ENCODE data around the gene FLYWCH1.

DNA sequence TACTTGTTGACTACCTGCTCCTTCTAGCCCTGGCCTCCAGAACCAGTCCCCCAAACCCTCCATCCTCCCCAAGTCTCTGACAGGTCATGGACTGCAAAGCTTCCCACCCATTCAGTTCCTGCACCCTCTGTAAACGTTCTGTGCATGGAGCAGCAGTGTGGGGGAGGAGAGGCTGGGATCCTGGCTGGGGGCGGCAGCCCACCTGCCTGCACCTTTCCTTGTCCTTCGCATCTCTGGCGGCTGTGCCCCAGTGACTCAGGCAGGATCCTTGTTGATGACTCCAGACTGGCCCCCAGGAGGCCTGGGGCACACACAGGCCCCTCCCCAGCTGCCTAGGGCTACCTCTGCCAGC is 70.1 kb downstream of the FLYWCH1 start:
- TF ChIP-seq POLR2AphosphoS5 (IDR thresholded peaks at IDR 0.05) (no peak), POLR2A (IDR thresholded peaks at IDR 0.05) (no peak)
- TF ChIP-seq, protein P1, sequence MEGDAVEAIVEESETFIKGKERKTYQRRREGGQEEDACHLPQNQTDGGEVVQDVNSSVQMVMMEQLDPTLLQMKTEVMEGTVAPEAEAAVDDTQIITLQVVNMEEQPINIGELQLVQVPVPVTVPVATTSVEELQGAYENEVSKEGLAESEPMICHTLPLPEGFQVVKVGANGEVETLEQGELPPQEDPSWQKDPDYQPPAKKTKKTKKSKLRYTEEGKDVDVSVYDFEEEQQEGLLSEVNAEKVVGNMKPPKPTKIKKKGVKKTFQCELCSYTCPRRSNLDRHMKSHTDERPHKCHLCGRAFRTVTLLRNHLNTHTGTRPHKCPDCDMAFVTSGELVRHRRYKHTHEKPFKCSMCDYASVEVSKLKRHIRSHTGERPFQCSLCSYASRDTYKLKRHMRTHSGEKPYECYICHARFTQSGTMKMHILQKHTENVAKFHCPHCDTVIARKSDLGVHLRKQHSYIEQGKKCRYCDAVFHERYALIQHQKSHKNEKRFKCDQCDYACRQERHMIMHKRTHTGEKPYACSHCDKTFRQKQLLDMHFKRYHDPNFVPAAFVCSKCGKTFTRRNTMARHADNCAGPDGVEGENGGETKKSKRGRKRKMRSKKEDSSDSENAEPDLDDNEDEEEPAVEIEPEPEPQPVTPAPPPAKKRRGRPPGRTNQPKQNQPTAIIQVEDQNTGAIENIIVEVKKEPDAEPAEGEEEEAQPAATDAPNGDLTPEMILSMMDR (IDR thresholded peaks at IDR 0.05), result no peak
